HL-60 (cell line): ENCODE data around the gene SCMH1.

ENCODE experiments used
- DNase-seq, 2 experiments: peaks; one replicate each; pipeline ENCODE4 v3.0.0-alpha.2; 2010 to 2020; ENCODE audit warnings: low read depth in 1 of 2, low spot score in 1 of 2
- H3K27ac ChIP-seq: fragments of 250-450 bp; sonication (Bioruptor Pico); replicated peaks from 2 replicates; pipeline ENCODE4 v1.5.1; 2020; ENCODE audit warnings: mild to moderate bottlenecking, moderate library complexity
- H3K27me3 ChIP-seq: fragments of 250-450 bp; sonication (Bioruptor Pico); 2 replicates; pipeline ENCODE4 v1.5.1; 2021; ENCODE audit warnings: mild to moderate bottlenecking, moderate library complexity; ENCODE audit not compliant: insufficient read depth, poor library complexity, severe bottlenecking
- H3K4me3 ChIP-seq: replicated peaks from 2 replicates; pipeline ENCODE4 v1.5.1; 2011; ENCODE audit warnings: mild to moderate bottlenecking, control low read depth, low read length; ENCODE audit not compliant: insufficient read depth
- CTCF ChIP-seq: IDR thresholded peaks from one replicate; pipeline ENCODE4 v1.5.1; 2011; ENCODE audit warnings: low read length, control low read depth, inconsistent platforms; ENCODE audit not compliant: insufficient read depth
- GABPA ChIP-seq: IDR thresholded peaks from 2 replicates; pipeline ENCODE4 v1.6.1; 2012; ENCODE audit warnings: low read depth
- POLR2AphosphoS5 ChIP-seq: IDR thresholded peaks from 2 replicates; pipeline ENCODE4 v1.6.1; 2012; ENCODE audit warnings: low read depth
- REST ChIP-seq: IDR thresholded peaks from 2 replicates; pipeline ENCODE4 v1.6.1; 2012; ENCODE audit warnings: low read depth; ENCODE audit not compliant: insufficient replicate concordance
- SPI1 ChIP-seq: IDR thresholded peaks from 2 replicates; pipeline ENCODE4 v1.6.1; 2012; ENCODE audit warnings: low read depth, mild to moderate bottlenecking, borderline replicate concordance

The SCMH1 gene

GRCh38 chr1:41010345-41010744 is 231.8 kb downstream of the SCMH1 start:
- no peak for DNase-seq
- Histone ChIP-seq H3K27ac (no peak overlapping the region), H3K4me3 (no peak overlapping the region), H3K27me3 (no peaks in the 10 kb centered on the region)
- no peak for TF ChIP-seq CTCF
- TF ChIP-seq GABPA = no peak
- no peak for TF ChIP-seq REST
- TF ChIP-seq POLR2AphosphoS5 = no peak
- TF ChIP-seq SPI1 = no peak

- no peak for DNase-seq
- Histone ChIP-seq H3K4me3 (no peak overlapping the region), H3K27me3 (no peaks in the 10 kb centered on the region), H3K27ac (no peak overlapping the region)
- TF ChIP-seq REST = no peak
- TF ChIP-seq SPI1 = no peak
- no peak for TF ChIP-seq CTCF
- TF ChIP-seq POLR2AphosphoS5 = no peak
Observed at GRCh38 chr1:41009466-41009865, 232.6 kb downstream of the SCMH1 start.

- TF ChIP-seq POLR2AphosphoS5 = peak; percentile 17; the same call in 1 of the 2 replicates
- no peak for TF ChIP-seq REST
- Histone ChIP-seq H3K27me3 (no peaks in the 10 kb centered on the region), H3K27ac (no peak overlapping the region), H3K4me3 (no peak overlapping the region)
- no peak for DNase-seq
Observed at GRCh38 chr1:41006942-41007865, 234.9 kb downstream of the SCMH1 start.
